H1 (cell line): ENCODE results near the gene ASXL1. TPM values are rescaled to one million over a fixed set of nuclear protein-coding genes. Genes with fewer than 3 reads are reported as not detected.
A peak's percentile ranks its signal among the peaks of the same experiment; 100 is the strongest.

Experiments
- ASH2L ChIP-seq: fragments of 200-600, 300-600 bp; sonication (generic); IDR thresholded peaks from one replicate; pipeline ENCODE4 v1.7.1; 2017; ENCODE audit warnings: low read length
- CEBPB ChIP-seq: IDR thresholded peaks from 2 replicates; pipeline ENCODE4 v1.6.1; 2012; ENCODE audit warnings: low read depth, low read length
- CHD1 ChIP-seq: IDR thresholded peaks from 2 replicates; pipeline ENCODE4 v1.6.1; 2012; ENCODE audit warnings: low read depth, low read length, improper control_type of control experiment
- CHD2 ChIP-seq: IDR thresholded peaks from 2 replicates; pipeline ENCODE4 v1.6.1; 2012; ENCODE audit warnings: low read length, improper control_type of control experiment
- EGR1 ChIP-seq: IDR thresholded peaks from 2 replicates; pipeline ENCODE4 v1.6.1; 2011; ENCODE audit warnings: low read depth, low read length, borderline replicate concordance
- FOSL1 ChIP-seq: IDR thresholded peaks from 2 replicates; pipeline ENCODE4 v1.6.1; 2011; ENCODE audit warnings: mild to moderate bottlenecking, low read depth, low read length, moderate library complexity; ENCODE audit not compliant: insufficient read depth
- GABPA ChIP-seq: IDR thresholded peaks from 2 replicates; pipeline ENCODE4 v1.6.1; 2011; ENCODE audit warnings: mild to moderate bottlenecking, low read length, moderate library complexity, borderline replicate concordance; ENCODE audit not compliant: insufficient read depth
- JUN ChIP-seq: IDR thresholded peaks from 2 replicates; pipeline ENCODE4 v1.6.1; 2011; ENCODE audit warnings: low read depth, mild to moderate bottlenecking, improper control_type of control experiment, low read length
- KDM4A ChIP-seq: IDR thresholded peaks from one replicate; pipeline ENCODE4 v1.7.1; 2012; ENCODE audit warnings: low read depth, mild to moderate bottlenecking, moderate library complexity, low read length, inconsistent platforms; ENCODE audit not compliant: severe bottlenecking
- NANOG ChIP-seq: IDR thresholded peaks from 2 replicates; pipeline ENCODE4 v1.6.1; 2011; ENCODE audit warnings: low read length, low read depth, mild to moderate bottlenecking, inconsistent platforms; ENCODE audit not compliant: insufficient read depth, poor library complexity, severe bottlenecking
- PHF8 ChIP-seq: fragments of 200-600 bp; sonication (generic); conservative IDR thresholded peaks from 2 replicates; pipeline ENCODE4 v1.7.1; 2012; ENCODE audit warnings: low read depth, mild to moderate bottlenecking, inconsistent platforms, low read length, moderate library complexity
- POLR2A ChIP-seq, 2 experiments: IDR thresholded peaks; 1 replicate in 1 of 2; 2 replicates in 1 of 2; pipeline ENCODE4 v1.6.1; 2011; ENCODE audit warnings: low read depth in 2 of 2, low read length in 2 of 2, mild to moderate bottlenecking in 2 of 2; ENCODE audit errors: control extremely low read depth in 1 of 2
- RAD21 ChIP-seq, 2 experiments: IDR thresholded peaks in 1 of 2; conservative IDR thresholded peaks in 1 of 2; 2 replicates each; pipeline ENCODE4 v1.6.1; 2011; ENCODE audit warnings: low read depth in 2 of 2, low read length in 2 of 2, improper control_type of control experiment in 1 of 2, inconsistent platforms in 1 of 2, mild to moderate bottlenecking in 1 of 2, moderate library complexity in 1 of 2
- RXRA ChIP-seq: IDR thresholded peaks from 2 replicates; pipeline ENCODE4 v1.6.1; 2011; ENCODE audit warnings: low read depth, mild to moderate bottlenecking, low read length, moderate library complexity; ENCODE audit not compliant: insufficient read depth
- SAP30 ChIP-seq: fragments of 300-600 bp; sonication (generic); IDR thresholded peaks from 2 replicates; pipeline ENCODE4 v1.7.1; 2012; ENCODE audit warnings: low read length, moderate library complexity, mild to moderate bottlenecking, inconsistent platforms; ENCODE audit not compliant: insufficient read depth, insufficient replicate concordance
- SIN3A ChIP-seq, 2 experiments: IDR thresholded peaks in 1 of 2; conservative IDR thresholded peaks in 1 of 2; 2 replicates each; pipeline ENCODE4 v1.6.1; 2011 to 2012; ENCODE audit warnings: low read length in 2 of 2, improper control_type of control experiment in 1 of 2, low read depth in 1 of 2, mild to moderate bottlenecking in 1 of 2
- TAF1 ChIP-seq: IDR thresholded peaks from 2 replicates; pipeline ENCODE4 v1.6.1; 2011; ENCODE audit warnings: mild to moderate bottlenecking, low read depth, low read length
- TEAD4 ChIP-seq: IDR thresholded peaks from 2 replicates; pipeline ENCODE4 v1.6.1; 2012; ENCODE audit warnings: low read depth, low read length, inconsistent platforms, mixed read lengths
- polyA plus RNA-seq, 7 experiments: library from polyadenylated mRNA; depleted of rRNA in 3 of 7; stranded (reverse) in 5 of 7; unstranded in 2 of 7; fragments of >200 nt in 5 of 7; fragments of 200-250 nt in 2 of 7; gene quantifications; 1 replicate in 5 of 7; 2 replicates in 1 of 7; 4 replicates in 1 of 7; pipeline versions ENCODE4 v1.2.1 to v1.2.3, GENCODE V29; 2011 to 2013; ENCODE audit warnings: missing spikeins in 2 of 7, mixed read lengths in 2 of 7
- total RNA-seq: library from RNA; stranded (reverse); fragmentation: NEBNext Ultra II Directional; extraction: Animal tissue kit (Norgen Biotek cat#: 25700); gene quantifications from 2 replicates; pipeline ENCODE4 v1.2.1, GENCODE V29; 2021
- TF ChIP-seq, protein P1 (sequence below), 3 experiments: IDR thresholded peaks; 1 replicate in 2 of 3; 2 replicates in 1 of 3; pipeline versions ENCODE4 v1.5.1 to v1.6.1; 2011; ENCODE audit warnings: low read length in 3 of 3, mild to moderate bottlenecking in 3 of 3, inconsistent platforms in 2 of 3, low read depth in 1 of 3, moderate library complexity in 1 of 3; ENCODE audit not compliant: insufficient read depth in 1 of 3; ENCODE audit errors: control extremely low read depth in 1 of 3
- TF ChIP-seq, protein P2 (sequence below): IDR thresholded peaks from 2 replicates; pipeline ENCODE4 v1.6.1; 2012; ENCODE audit warnings: inconsistent platforms

ASXL1 gene
- total and polyA plus RNA-seq, 2 of the 8 experiments (the other 6 are each of a cell fraction or from before 2014, with no cell fraction given), result 10.6 to 26.5 TPM

DNA sequence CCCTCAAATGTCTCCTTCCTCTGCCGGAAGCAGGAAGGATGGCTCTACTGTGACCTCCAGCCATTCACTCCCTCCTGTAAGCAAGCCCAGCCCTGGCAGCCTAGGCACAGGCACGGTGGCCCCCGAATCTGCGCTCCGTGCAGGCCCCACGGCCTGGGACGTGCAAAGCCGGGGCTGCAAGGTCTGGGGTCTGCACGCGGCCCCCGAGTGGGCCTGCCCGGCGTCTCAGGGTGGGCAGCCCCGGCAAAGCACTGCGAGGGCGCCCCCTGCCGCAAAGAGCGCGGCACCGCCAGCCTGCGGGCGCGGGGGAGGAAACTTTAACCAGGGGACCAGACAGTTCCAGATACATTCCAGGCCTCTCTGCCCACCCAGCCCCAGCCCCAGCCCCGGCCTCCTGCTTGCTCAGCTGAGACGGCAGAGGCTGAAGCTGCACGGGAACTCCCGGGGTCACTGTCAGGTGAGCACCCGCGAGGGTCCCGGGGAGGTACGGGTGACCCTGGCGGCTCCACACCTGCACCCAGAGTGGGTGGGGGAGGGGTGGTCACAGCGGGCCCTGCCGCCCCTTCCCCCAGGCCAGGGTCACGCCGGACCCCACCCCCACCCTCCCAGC is 98.8 kb downstream of the ASXL1 start (continued):
- TF ChIP-seq, protein P1, sequence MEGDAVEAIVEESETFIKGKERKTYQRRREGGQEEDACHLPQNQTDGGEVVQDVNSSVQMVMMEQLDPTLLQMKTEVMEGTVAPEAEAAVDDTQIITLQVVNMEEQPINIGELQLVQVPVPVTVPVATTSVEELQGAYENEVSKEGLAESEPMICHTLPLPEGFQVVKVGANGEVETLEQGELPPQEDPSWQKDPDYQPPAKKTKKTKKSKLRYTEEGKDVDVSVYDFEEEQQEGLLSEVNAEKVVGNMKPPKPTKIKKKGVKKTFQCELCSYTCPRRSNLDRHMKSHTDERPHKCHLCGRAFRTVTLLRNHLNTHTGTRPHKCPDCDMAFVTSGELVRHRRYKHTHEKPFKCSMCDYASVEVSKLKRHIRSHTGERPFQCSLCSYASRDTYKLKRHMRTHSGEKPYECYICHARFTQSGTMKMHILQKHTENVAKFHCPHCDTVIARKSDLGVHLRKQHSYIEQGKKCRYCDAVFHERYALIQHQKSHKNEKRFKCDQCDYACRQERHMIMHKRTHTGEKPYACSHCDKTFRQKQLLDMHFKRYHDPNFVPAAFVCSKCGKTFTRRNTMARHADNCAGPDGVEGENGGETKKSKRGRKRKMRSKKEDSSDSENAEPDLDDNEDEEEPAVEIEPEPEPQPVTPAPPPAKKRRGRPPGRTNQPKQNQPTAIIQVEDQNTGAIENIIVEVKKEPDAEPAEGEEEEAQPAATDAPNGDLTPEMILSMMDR (IDR thresholded peaks at IDR 0.05; ENCODE audit: control extremely low read depth in 1 of 3, insufficient read depth in 1 of 3, low read depth in 1 of 3, low read length in 3 of 3), result peak; percentile 79 to 85 (median 82)
- TF ChIP-seq FOSL1 (no peak), POLR2A (IDR thresholded peaks at IDR 0.05; ENCODE audit: control extremely low read depth in 1 of 2, low read depth in 2 of 2, low read length in 2 of 2) (0 out of 3 replicates have a peak, but pooled peaks of 1 of the 2 experiments have one; percentile 15), GABPA (peak; percentile 71; the same call in 1 of the 2 replicates), RXRA (no peak), TAF1 (peak; percentile 37), TEAD4 (peak; percentile 85), EGR1 (peak; percentile 81; the same call in 1 of the 2 replicates), KDM4A (no peak), ASH2L (peak; percentile 43), SAP30 (no peak), JUN (no peak), SIN3A (conservative IDR thresholded peaks at IDR 0.05 in 1 of 2, IDR thresholded peaks at IDR 0.05 in 1 of 2; ENCODE audit: low read depth in 1 of 2, low read length in 2 of 2) (peak in 1 of 2 experiments; percentile 63; a peak in 2 of 4 replicates), CHD2 (no peak), PHF8 (no peak), NANOG (no peak), CEBPB (no peak), CHD1 (no peak), RAD21 (IDR thresholded peaks at IDR 0.05 in 1 of 2, conservative IDR thresholded peaks at IDR 0.05 in 1 of 2; ENCODE audit: low read depth in 2 of 2, low read length in 2 of 2) (peak; percentile 65 to 78)
- TF ChIP-seq, protein P2, sequence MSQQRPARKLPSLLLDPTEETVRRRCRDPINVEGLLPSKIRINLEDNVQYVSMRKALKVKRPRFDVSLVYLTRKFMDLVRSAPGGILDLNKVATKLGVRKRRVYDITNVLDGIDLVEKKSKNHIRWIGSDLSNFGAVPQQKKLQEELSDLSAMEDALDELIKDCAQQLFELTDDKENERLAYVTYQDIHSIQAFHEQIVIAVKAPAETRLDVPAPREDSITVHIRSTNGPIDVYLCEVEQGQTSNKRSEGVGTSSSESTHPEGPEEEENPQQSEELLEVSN, result no peak
